ENCODE measurements around the gene SYNPO2.

The SYNPO2 gene

DNA sequence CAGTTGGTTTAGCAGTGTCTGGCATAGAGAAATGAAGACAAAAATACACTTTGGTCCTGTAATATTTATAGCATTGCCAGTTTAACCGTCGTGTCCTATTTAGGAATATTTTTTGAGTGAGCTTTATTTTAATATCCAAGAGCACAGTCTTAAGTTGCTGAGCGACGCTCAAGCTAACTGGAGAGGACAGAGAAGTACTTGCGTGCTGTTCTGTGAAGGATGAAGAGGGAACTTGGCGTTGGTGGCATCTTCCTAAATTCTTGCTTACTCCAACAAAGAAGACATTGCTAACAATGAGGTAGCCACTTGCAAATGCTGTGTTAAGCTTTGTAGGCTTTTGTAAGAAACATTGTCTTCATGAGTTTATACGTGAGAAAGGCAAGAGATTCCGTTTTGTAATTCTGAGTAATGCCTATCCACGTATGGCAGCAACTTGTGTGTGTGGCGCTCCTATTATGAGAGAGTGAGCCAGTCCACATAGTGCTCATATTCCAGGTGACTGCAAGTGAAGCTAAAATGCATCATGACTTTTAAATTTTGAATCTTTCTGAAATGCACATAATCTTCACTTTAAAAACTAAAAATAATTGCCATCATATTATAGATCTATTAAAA, 50.6 kb downstream of the SYNPO2 start:
- no peak for DNase-seq (ENCODE audit: low read depth)

DNA sequence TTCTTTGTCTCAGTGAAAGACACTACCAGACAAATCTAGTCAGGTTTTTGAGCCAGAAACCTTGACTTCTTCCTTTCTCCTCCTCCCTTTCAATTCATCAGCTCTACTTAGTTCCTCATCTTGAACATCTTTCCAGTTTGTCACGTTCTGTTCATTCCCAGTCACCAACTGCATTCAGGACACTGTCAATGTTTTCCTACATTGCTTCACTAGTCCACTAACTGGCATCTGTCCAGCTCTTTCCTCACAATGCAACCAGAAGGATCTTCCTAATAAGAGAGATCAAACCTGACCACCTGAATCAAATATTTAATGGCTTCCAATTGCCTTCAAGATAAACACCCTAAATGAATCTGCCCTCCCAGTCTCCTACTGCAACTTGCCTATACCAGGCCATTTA, 52.5 kb downstream of the SYNPO2 start:
- no peak for DNase-seq (ENCODE audit: low read depth)

DNA sequence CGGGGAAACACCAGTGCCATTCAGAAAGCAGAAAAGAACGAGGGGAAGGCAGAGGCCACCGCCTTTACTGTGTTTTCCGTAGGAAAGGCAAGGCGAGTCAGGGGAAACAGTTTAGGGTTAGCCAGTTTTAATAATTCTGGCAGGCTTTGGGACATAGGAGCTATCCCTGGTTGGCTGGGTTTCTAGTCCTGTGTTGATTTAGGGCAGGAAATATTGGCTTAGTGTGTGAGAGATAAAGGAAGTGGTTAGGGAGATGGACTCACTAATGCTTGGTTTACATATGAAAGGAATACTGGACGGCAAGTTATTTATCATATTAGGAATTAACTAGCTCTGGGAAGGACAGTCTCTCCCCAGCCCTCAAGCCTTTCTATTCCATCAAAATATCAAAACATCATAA, 53.1 kb downstream of the SYNPO2 start:
- DNase-seq (ENCODE audit: low read depth), result no peak

DNA sequence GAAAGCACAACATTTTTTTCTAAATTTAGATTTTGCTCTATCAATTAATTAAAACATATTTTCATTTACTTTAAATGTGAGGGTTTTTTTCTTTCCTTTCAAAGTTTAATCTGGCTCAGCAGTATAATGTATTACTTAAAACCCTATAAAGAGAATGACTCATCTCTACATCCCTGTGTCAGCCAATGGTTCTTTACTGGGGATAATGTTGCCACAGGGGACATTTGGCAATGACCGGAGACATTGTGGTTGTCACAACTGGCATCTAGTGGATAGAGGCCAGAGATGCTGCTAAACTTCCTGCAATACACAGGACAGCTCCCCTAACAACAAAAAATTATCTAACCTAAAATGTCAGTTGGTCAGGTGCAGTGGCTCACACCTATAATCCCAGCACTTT, 53.8 kb downstream of the SYNPO2 start:
- DNase-seq (ENCODE audit: low read depth), result no peak

DNA sequence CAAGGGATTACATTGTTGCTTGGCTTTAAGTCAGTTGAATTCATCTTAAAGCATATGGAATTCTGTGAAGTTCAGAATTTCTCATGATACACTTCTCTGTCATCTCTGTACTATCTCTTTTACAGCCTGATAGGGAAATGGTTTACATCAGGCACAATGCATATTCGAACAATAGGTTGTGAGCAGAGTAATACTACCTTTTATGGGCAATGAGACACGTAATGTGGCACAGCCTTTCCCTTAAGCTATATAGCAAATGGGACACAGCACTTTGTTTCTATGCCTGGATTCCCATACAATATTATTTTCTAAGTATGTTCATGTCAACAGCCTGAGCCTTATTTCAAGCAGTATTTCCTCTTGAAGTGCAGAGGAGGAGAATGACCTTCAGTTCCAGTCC, 58.4 kb downstream of the SYNPO2 start:
- no peak for DNase-seq (ENCODE audit: low read depth)

DNA sequence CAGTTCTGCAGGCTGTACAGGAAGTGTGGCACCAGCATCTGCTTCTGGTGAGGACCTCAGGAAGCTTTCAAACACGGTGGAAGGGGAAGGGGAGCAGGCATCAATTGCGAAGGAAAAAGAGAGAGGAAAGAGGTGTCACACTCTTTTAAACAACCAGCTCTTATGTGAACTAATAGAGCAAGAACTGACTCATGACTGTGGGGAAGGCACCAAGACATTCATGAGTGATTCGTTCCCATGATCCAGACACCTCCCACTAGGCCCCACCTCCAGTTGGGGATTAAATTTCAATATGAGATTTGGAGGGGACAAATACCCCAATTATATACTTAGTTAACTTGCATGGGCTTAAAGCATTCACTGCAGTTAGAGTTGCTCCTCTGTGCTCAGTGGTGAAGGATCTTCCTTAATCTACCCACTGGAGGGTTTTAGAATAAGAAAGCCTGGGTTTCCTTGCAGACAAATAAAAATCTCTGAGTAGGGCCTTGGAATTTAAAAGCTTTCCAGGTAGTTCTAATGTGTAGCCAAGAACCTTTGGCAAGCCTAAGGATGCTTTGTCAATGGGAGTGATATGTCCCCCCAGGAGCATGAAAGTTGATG, 60.0 kb downstream of the SYNPO2 start:
- DNase-seq (ENCODE audit: low read depth), result no peak

DNA sequence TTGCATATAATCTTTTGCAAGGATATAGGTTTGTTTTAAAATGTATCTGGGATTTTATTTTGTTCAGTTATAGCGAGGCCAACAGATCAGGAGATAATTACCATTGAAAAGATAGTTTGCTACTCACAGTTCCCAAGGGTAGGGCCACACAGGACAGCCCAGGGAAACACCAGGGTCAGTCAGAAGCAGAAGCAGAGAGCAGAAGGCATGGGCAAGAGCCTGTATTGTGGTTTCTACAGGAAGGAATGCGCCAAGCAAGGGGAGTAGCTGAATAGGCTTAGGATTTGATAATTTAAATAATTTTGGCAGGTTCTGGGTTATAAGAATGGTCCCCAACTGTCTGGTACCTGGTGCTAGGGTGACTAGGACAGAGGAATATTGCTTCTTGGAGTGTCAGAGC, 61.6 kb downstream of the SYNPO2 start:
- DNase-seq (ENCODE audit: low read depth), result no peak

DNA sequence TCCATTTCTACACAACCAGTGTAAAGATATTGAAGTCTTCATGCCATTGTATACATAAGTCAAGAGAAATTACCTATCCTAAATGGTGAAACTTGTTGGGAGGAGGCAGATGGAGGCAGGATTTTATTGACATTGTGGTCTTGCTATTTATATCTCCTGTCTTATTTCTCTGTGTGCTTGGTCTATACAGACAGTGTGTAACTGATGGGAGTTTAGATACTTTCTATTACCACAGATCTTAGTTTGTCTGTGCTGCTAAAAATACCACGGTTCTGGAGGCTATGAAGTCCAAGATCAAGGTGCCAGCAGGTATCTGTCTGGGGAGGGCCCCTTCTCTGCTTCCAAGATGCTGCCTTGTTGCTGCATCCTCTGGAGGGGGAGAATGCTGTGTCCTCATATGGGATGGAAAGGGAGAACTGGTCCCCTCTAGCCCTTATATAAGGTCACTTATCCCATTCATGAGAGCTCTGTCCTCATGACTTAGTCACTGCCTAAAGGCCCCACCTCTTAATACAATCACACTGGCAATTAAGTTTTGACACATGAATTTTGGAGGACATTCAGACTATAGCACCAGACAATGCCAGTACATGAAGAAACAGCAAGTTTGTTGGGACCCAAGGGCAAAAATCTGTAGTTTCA, 62.4 kb downstream of the SYNPO2 start:
- no peak for DNase-seq (ENCODE audit: low read depth)

DNA sequence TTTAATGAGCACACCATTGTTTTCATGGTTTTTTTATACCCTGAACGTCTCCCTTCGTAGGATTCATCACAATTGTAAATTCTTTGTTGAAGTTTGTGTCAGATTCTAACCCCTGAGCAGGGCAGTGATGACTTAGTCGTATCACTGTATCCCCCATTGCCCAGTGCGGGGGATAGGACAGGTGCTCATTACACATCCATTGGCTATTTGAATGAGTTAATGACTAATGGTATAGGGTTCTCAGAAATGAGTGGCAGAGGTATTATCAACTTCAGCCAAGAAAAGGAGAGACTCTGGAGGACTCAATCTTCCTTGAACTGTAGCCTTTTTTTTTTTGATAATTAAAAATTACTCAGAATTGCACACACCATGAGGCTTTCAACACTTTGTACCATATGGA, 64.6 kb downstream of the SYNPO2 start:
- DNase-seq (ENCODE audit: low read depth), result no peak

DNA sequence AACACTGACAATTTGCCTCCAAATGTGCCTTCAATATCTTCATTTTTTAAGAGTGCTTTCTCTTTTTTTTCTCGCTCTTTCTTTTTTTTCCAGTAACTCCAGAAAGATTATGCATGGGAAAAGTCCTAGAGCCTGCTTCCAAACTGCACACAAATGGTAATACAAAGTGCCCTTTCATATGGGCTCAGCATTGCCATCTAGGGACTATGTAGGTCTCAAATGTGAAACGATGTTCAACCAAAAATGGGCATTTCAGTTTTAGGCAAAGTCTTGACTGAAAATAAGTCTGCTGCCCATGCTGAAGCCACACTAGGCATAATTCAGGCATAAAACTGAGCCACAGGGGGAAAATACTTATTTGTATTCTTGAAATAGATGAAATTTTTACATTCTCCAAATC, 65.6 kb downstream of the SYNPO2 start:
- DNase-seq (ENCODE audit: low read depth), result no peak

DNA sequence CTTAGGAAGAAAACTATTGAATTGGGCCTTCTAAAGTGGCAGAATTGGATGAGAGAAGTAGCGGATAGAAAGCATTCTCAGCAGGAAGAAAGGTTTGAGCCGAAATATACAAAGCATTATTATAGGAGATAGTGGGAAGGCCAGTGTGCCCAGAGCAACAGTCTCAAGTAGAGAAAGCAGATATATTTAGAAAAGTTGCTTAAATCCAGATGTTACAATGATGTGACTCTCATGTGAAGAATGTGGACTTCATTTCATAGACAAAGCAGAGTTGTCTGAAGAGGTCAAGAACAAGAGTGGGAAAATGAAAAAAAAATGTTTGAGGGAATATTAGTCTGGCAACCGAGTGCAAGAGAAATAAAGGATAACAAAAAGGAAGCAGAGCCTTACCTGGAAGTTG, 66.9 kb downstream of the SYNPO2 start:
- DNase-seq (ENCODE audit: low read depth), result no peak

DNA sequence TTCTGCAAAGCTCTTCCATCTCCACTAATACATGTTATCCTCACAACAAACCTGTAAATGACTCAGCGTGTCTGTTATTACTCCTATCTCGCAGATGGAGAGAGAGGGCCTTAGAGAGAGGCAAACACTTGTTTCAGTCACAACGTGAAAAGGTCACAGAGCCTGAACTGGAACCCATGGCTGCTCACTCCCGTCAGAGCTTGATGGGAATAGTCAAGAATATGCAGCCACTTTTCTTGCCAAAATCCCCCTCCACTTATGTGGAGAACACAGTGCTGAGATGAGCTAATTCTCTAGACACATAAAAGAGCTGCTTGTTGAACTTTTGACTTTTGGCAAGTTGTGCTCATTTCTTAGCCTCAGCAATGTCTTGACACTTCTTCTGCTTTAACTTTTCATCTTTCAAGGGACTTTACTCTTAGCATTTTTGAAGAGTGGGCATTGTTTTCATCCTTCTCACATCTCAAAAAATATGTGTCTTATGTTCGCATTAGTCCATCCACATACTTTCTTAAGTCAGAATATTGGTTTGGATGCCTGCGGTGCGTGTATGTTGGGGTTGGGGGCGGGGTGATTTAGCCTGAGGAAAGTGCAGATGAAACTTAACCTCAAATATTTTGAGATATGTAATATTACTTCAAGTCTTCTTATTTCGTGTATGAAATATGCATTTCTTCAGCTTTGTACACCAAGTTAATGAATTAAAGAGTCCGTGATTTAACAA, 69.2 kb downstream of the SYNPO2 start:
- no peak for DNase-seq (ENCODE audit: low read depth)

DNA sequence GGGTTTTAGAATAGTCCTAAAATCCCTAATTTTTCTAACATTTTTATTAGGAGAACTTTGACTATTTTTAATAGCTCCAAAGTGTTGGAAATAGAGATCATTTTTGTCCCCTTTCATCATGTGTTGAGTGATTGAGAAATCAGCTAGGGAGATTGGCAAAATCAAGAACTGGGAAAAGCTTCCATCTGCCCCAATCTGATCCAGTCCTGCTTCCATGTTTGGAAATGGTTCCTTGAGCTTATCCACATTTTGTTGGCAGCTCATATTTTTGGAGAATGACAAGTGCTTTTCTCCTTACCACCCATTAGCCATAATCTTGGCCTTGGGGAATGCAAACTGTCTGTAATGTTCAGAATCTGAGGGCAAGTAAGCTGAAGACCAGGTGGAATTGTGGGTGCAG, 73.9 kb downstream of the SYNPO2 start:
- DNase-seq (ENCODE audit: low read depth), result no peak

DNA sequence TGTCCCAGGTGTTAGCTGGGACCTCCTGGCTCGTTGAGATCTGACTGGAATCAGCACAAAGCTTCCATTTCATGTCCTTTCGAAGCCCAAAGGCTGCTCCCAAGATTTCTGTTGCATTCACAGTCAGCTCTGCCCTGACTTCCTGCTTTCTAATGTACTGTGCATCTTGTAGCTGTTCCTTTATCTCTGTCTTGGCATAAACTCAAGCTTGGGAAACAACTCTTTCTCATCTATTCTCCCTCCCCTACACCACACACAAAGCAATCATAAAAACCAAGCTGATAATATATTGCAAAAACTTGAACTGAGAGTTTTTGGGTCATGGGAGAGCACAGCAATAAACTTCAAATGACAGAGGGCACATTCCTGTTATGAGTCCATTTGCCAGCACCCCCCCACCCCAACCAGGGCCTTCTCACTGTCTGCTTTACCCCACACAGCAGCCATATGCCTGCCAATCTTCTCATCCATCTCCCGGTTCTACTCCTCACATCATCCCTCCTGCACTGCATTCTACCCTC, 76.3 kb downstream of the SYNPO2 start:
- DNase-seq (ENCODE audit: low read depth), result no peak

DNA sequence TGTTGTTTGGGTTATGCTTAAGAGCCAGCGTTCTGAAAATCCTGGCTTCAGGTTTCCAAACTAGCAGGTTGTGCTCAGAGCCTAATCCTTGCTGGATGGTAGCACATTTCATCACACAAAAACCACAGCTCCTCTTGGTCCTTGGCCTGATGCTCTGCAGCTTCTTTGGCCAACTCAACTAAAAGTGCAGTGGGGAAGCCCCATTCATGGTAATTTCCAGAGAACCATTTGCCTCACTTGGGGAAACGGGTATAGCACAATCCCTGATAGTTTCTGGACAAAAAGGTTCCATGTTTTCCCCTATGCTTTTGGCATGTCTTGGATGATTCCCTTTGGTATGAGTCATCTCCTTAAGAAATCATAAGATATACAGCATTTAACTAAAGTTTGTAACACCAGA, 78.7 kb downstream of the SYNPO2 start:
- DNase-seq (ENCODE audit: low read depth), result no peak

DNA sequence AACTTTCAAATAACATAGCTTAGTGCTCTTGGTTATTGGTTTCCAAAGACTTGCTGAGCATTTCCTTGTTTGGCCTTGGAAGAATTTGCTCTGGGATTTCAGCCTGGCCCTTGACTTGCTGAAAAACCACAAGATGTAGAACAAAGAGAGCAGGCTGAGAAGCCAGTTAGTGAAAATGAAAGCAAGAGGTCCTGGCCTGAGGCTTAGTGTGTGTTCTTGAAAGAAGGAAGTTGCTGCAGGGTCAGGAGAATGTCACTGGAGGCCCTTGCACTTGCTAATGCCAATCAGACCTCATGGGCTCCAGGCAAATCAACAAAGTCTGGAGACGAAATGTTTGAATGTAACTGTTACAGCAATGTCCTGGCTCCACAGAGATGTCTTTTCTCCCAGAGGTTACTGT, 79.4 kb downstream of the SYNPO2 start:
- no peak for DNase-seq (ENCODE audit: low read depth)

DNA sequence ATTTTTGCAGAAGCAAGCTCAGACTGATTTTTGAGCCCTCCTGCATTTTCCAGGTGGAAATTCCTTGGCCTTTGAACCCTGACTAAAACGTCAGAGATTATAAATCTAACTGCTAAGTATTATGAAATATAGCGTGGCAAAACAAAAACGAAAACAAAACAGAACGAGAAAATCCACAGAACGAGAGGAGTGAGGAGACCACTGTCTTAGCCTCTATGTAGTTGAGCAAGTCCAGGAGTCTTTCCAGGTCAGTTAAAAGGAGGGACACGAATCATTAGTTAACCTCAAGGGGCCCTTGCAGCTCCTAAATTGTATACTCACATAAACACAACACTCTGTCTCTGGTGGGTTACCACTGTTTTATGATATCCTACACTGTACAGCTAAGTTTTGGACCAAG, 80.2 kb downstream of the SYNPO2 start:
- no peak for DNase-seq (ENCODE audit: low read depth)

DNA sequence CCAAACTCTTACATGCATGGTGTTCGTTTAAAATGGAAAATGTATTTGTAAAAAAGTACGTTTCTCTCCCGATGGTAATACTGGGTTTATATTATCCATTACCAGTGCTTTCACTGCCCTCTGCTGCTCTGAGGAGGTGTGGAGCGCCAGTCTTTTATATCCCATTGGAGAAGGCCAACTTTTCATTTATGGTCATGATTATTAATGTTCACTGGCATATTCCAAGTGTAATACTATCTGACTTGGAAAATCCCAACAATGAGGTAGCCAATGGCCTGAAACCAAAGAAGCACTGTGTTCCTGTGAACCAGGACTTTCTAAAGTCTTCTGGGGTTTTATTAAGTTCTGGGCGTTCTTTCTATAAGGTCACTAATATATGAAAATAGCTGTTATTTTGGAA, 80.7 kb downstream of the SYNPO2 start:
- DNase-seq (ENCODE audit: low read depth), result no peak

DNA sequence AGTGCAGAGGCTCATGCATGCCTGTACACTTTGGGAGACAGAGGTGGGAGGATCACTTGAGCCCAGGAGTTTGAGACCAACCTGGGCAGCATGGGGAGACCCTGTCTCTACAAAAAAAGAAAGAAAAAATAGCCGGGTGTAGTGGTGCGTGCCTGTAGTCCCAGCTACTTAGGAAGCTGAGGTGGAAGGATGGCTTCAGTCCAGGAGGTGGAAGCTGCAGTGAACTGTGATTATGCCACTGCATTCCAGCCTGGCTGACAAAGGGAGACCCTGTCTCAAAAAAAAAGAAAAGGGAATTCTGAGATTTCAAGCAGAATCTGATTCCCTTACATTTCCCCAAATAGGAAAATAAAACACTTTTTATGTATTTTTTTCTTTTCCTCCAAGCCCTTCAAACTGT, 83.5 kb downstream of the SYNPO2 start:
- no peak for DNase-seq (ENCODE audit: low read depth)

DNA sequence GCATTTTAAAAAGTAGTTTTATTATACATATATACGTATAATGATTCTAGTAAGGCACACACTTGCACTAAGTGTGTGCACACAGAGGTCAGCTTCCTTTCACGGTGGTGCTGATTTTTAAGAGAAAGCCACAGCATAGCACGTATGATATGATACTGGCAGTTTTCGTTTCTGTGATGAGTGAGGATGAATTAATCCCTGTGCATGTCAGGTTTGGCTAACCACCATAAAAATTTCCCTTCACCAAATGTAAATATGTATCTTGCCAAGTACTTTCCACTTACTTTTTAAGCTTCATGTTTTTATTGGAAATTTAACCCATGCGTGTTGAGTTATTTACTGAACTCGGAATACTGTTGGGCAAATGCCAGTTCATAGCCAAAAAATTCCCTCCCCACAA, 84.6 kb downstream of the SYNPO2 start:
- no peak for DNase-seq (ENCODE audit: low read depth)

DNA sequence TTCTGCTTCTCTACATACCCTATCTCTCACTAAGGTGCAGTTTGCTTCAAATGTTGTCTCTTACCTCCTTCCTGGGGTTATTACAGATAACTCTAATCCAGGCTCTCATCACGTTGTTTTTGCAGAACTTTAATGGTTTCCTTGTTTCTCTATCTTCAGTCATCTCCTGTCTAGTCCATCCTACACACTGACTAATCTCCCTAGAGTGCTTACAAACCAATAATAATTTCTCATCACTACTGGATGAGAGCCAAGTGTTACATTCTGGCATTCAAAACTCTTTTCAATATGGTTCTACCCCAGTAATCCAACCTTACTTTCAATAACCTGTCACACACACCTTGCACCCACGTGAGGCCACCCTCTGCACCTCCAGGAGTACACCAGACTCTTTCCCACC, 86.1 kb downstream of the SYNPO2 start:
- DNase-seq (ENCODE audit: low read depth), result no peak

DNA sequence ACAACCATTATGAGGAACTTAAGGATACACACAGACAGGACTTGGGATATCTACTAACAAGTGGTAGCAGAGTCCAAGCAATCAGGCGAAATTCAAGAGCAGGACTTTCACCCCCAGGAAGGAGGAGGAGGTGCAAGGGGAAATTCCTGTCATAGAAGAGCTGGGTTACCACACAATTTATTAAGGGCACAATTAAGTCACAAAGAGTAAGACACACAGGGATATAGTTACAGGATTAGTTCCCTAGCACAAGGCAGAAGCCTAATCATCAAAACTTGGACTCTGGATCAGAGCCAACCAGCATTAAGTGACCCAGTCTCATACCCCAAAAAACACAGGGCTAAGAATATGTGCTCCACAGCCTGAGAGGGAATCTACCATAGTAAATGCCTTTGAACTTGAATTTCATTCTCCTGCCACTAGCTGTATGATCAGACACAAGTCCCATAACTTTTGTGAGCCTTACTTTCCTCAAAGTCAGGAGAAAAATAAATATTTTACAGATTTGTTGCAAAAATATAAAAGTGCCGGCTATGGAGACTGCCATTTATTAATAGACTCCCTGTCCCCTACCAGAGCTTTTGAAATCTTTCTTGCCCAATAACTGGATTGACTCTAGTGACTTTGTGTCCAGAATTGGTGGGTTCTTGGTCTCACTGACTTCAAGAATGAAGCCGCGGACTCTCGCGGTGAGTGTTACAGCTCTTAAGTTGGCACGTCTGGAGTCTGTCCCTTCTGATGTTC, 87.0 kb downstream of the SYNPO2 start:
- DNase-seq (ENCODE audit: low read depth), result no peak
